ENCODE measurements around the gene CYP27B1.

GRCh38 chr12:57727758-57728395, 39.0 kb downstream of the CYP27B1 start:
- TF ChIP-seq CTCF (IDR thresholded peaks at IDR 0.05) (no peak), POLR2A (IDR thresholded peaks at IDR 0.05) (no peak)

All from uterus (tissue), 2 donors.